ENCODE data around the gene PRM1. TPM values are rescaled to one million over a fixed set of nuclear protein-coding genes. Genes with fewer than 3 reads are reported as not detected.

Gene PRM1
- total and polyA plus RNA-seq, 2 experiments from 2014 or later = not detected

GRCh38 chr16:11250091-11250785 is 30.9 kb downstream of the PRM1 start:
- Histone ChIP-seq H3K79me2 (peaks cover 28% of the 10 kb centered on the region), H3K9me2 (replicated peaks; ENCODE audit: insufficient read depth) (no peaks in the 10 kb centered on the region), H2AFZ (no peak overlapping the region), H3K9me3 (ENCODE audit: low read depth) (no peaks in the 10 kb centered on the region), H3K36me3 (replicated peaks; ENCODE audit: insufficient read depth, low read depth) (no peaks in the 10 kb centered on the region), H3K27ac (no peak overlapping the region), H3K4me2 (no peak overlapping the region), H3K4me3 (no peak overlapping the region), H4K20me1 (ENCODE audit: insufficient read depth, poor library complexity, severe bottlenecking) (peaks cover 32% of the 10 kb centered on the region), H3K4me1 (ENCODE audit: insufficient read depth) (peaks cover 8% of the 10 kb centered on the region), H3K27me3 (no peaks in the 10 kb centered on the region)
- no peak for TF ChIP-seq EZH2 (IDR thresholded peaks at IDR 0.05; ENCODE audit: borderline replicate concordance)
- TF ChIP-seq CTCF (IDR thresholded peaks at IDR 0.05; ENCODE audit: poor library complexity) = no peak
- no peak for TF ChIP-seq EZH2phosphoT487 (IDR thresholded peaks at IDR 0.05; ENCODE audit: low read depth, severe bottlenecking, unreplicated experiment)
- WGBS (ENCODE audit: low lambda C conversion rate, missing lambda C conversion rate) = 71% methylated on average over 14 of the region's 16 CpGs
- DNase-seq (ENCODE audit: low spot score) = no peak

GRCh38 chr16:11249233-11250061 is 31.7 kb downstream of the PRM1 start:
- Histone ChIP-seq H4K20me1 (ENCODE audit: insufficient read depth, poor library complexity, severe bottlenecking) (peaks cover 24% of the 10 kb centered on the region), H3K27me3 (no peaks in the 10 kb centered on the region), H3K27ac (no peak overlapping the region), H3K9me3 (ENCODE audit: low read depth) (no peaks in the 10 kb centered on the region), H3K36me3 (replicated peaks; ENCODE audit: insufficient read depth, low read depth) (no peaks in the 10 kb centered on the region), H3K4me3 (no peak overlapping the region), H3K4me1 (ENCODE audit: insufficient read depth) (peaks cover 2% of the 10 kb centered on the region), H3K9me2 (replicated peaks; ENCODE audit: insufficient read depth) (no peaks in the 10 kb centered on the region), H3K4me2 (no peak overlapping the region), H2AFZ (no peak overlapping the region), H3K79me2 (peaks cover 20% of the 10 kb centered on the region)
- whole genome bisulfite sequencing (ENCODE audit: low lambda C conversion rate, missing lambda C conversion rate) = 96% methylated on average over 61 of the region's 63 CpGs
- no peak for DNase-seq (ENCODE audit: low spot score)
- TF ChIP-seq EZH2 (IDR thresholded peaks at IDR 0.05; ENCODE audit: borderline replicate concordance) (no peak), CTCF (IDR thresholded peaks at IDR 0.05; ENCODE audit: poor library complexity) (no peak), EZH2phosphoT487 (IDR thresholded peaks at IDR 0.05; ENCODE audit: low read depth, severe bottlenecking, unreplicated experiment) (no peak)

- H3K27ac ChIP-seq = no peak overlapping the region
Measured at GRCh38 chr16:11248133-11248532, 33.0 kb downstream of the PRM1 start.

More at GRCh38 chr16:11248133-11248532, 33.0 kb downstream of the PRM1 start:
- Histone ChIP-seq H3K36me3 (replicated peaks; ENCODE audit: insufficient read depth, low read depth) (no peaks in the 10 kb centered on the region), H3K4me3 (no peak overlapping the region), H2AFZ (no peak overlapping the region), H3K27me3 (no peaks in the 10 kb centered on the region), H3K4me1 (ENCODE audit: insufficient read depth) (no peaks in the 10 kb centered on the region), H4K20me1 (ENCODE audit: insufficient read depth, poor library complexity, severe bottlenecking) (peaks cover 11% of the 10 kb centered on the region), H3K4me2 (no peak overlapping the region), H3K79me2 (peaks cover 7% of the 10 kb centered on the region), H3K9me2 (replicated peaks; ENCODE audit: insufficient read depth) (no peaks in the 10 kb centered on the region), H3K9me3 (ENCODE audit: low read depth) (no peaks in the 10 kb centered on the region)
- DNase-seq (ENCODE audit: low spot score) = no peak
- no peak for TF ChIP-seq EZH2 (IDR thresholded peaks at IDR 0.05; ENCODE audit: borderline replicate concordance)
- no peak for TF ChIP-seq EZH2phosphoT487 (IDR thresholded peaks at IDR 0.05; ENCODE audit: low read depth, severe bottlenecking, unreplicated experiment)
- TF ChIP-seq CTCF (IDR thresholded peaks at IDR 0.05; ENCODE audit: poor library complexity) = no peak
- 97% methylated on average over 8 of the region's 8 CpGs for WGBS (ENCODE audit: low lambda C conversion rate, missing lambda C conversion rate)

Data from hepatocyte (in vitro differentiated cells).